Measurements from ENCODE around the gene BRD9.

DNA sequence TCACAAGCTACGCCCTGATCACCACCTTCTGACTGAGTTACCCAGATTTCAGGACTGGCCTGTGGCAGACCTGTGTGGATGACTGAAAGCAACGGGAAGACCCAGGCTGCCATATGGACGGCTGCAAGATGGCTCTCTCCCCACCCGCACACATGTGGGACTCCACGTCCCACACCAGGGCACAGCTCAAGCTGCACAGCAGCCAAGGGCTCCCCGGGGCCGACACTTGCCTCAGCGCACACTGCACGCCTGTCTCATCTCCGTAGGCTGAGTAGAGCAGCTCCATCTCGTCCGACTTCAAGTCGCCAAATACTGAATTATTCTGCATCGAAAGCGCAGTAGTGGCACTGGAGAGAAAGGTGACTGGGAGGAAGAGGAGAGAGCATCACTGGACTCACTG, 14.5 kb downstream of the BRD9 start:
- TF ChIP-seq, protein P1, sequence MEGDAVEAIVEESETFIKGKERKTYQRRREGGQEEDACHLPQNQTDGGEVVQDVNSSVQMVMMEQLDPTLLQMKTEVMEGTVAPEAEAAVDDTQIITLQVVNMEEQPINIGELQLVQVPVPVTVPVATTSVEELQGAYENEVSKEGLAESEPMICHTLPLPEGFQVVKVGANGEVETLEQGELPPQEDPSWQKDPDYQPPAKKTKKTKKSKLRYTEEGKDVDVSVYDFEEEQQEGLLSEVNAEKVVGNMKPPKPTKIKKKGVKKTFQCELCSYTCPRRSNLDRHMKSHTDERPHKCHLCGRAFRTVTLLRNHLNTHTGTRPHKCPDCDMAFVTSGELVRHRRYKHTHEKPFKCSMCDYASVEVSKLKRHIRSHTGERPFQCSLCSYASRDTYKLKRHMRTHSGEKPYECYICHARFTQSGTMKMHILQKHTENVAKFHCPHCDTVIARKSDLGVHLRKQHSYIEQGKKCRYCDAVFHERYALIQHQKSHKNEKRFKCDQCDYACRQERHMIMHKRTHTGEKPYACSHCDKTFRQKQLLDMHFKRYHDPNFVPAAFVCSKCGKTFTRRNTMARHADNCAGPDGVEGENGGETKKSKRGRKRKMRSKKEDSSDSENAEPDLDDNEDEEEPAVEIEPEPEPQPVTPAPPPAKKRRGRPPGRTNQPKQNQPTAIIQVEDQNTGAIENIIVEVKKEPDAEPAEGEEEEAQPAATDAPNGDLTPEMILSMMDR (IDR thresholded peaks at IDR 0.05) = no peak
- no peak for TF ChIP-seq POLR2A (IDR thresholded peaks at IDR 0.05)

Data from tibial nerve (tissue), 3 donors.